OCI-LY7 (cell line): ENCODE results near the gene WDR86. TPM values are rescaled to one million over a fixed set of nuclear protein-coding genes. Genes with fewer than 3 reads are reported as not detected.

Source experiments
- BruUV-seq: library from RNA; stranded (reverse); fragments of 400-500 nt; replicated peaks from 2 replicates; lab custom pipeline; 2021; lab: Mats Ljungman, UMichigan
- CTCF ChIA-PET: fragments of 300-600 bp; sonication (Branson Sonifier 250); formaldehyde crosslinking; loops from one replicate; lab custom pipeline; 2022; ENCODE audit warnings: antibody characterized with exemption; ENCODE audit not compliant: unreplicated experiment; lab: Charles Lee
- POLR2A ChIA-PET: fragments of 300-600 bp; sonication (Branson Sonifier 250); formaldehyde crosslinking; loops from one replicate; lab custom pipeline; 2022; ENCODE audit warnings: antibody characterized with exemption; lab: Charles Lee
- DNase-seq: peaks from one replicate; pipeline ENCODE4 v3.0.0-alpha.2; 2015; ENCODE audit warnings: low spot score
- H2AFZ ChIP-seq: fragments of 200-600 bp; sonication (generic), shearing (Covaris generic); 2 replicates; pipeline ENCODE4 v1.6.1; 2014; ENCODE audit warnings: mild to moderate bottlenecking, antibody characterized with exemption, low read length, moderate library complexity
- H3K27ac ChIP-seq: fragments of 200-600 bp; sonication (generic); 2 replicates; pipeline ENCODE4 v1.5.1; 2014; ENCODE audit warnings: mixed run types, low read depth, mild to moderate bottlenecking, moderate library complexity, low read length, inconsistent platforms; ENCODE audit not compliant: poor library complexity, severe bottlenecking
- H3K36me3 ChIP-seq: fragments of 200-600 bp; sonication (generic); 2 replicates; pipeline ENCODE4 v1.6.1; 2014; ENCODE audit warnings: mild to moderate bottlenecking, antibody characterized with exemption, low read length, moderate library complexity, mixed read lengths; ENCODE audit not compliant: insufficient read depth
- H3K4me1 ChIP-seq: fragments of 200-600 bp; sonication (generic); 2 replicates; pipeline ENCODE4 v1.5.1; 2014; ENCODE audit warnings: mild to moderate bottlenecking, low read length; ENCODE audit not compliant: insufficient read depth, poor library complexity, severe bottlenecking
- H3K4me2 ChIP-seq: fragments of 200-600 bp; sonication (generic); 2 replicates; pipeline ENCODE4 v1.6.1; 2014; ENCODE audit warnings: mild to moderate bottlenecking, low read length
- H3K4me3 ChIP-seq: fragments of 200-600 bp; sonication (generic); 2 replicates; pipeline ENCODE4 v1.5.1; 2014; ENCODE audit warnings: mild to moderate bottlenecking, low read depth, low read length; ENCODE audit not compliant: poor library complexity, severe bottlenecking
- H3K79me2 ChIP-seq: fragments of 200-600 bp; sonication (generic); 2 replicates; pipeline ENCODE4 v1.6.1; 2016; ENCODE audit warnings: low read depth, mild to moderate bottlenecking, low read length, moderate library complexity, mixed read lengths; ENCODE audit not compliant: insufficient read depth
- H3K9me2 ChIP-seq: fragments of 200-600 bp; sonication (generic); 2 replicates; pipeline ENCODE4 v1.6.1; 2016; ENCODE audit warnings: mild to moderate bottlenecking, low read length, mixed read lengths; ENCODE audit not compliant: insufficient read depth
- H3K9me3 ChIP-seq: fragments of 200-600 bp; sonication (generic); 2 replicates; pipeline ENCODE4 v1.6.1; 2014; ENCODE audit warnings: mild to moderate bottlenecking, mixed run types, low read length, mixed read lengths
- H4K20me1 ChIP-seq: fragments of 200-600 bp; sonication (generic); 2 replicates; pipeline ENCODE4 v1.6.1; 2014; ENCODE audit warnings: mild to moderate bottlenecking, antibody characterized with exemption, low read length, moderate library complexity, mixed read lengths; ENCODE audit not compliant: insufficient read depth
- CTCF ChIP-seq: fragments of 200-600 bp; sonication (generic); conservative IDR thresholded peaks from 2 replicates; pipeline ENCODE4 v1.5.1; 2014; ENCODE audit warnings: mild to moderate bottlenecking, antibody characterized with exemption, low read length, moderate library complexity, mixed read lengths
- EZH2phosphoT487 ChIP-seq: fragments of 200-600 bp; sonication (generic); IDR thresholded peaks from 2 replicates; pipeline ENCODE4 v1.6.1; 2018; ENCODE audit warnings: low read depth, borderline replicate concordance, mild to moderate bottlenecking, mixed run types, antibody characterized with exemption, low read length, moderate library complexity, mixed read lengths
- intact Hi-C: fragments of 100-400 bp; cut with micrococcal nuclease; formaldehyde crosslinking; loops from one replicate; pipeline ENCODE4 v1.10.0; 2022; ENCODE audit not compliant: unreplicated experiment
- total RNA-seq, 2 experiments: library from RNA; depleted of rRNA in 1 of 2; stranded (reverse); fragments of >200 nt in 1 of 2; shearing (Covaris generic) in 1 of 2; gene quantifications; 2 replicates each; pipeline ENCODE4 v1.2.3, GENCODE V29; 2014 to 2022

WDR86 gene
- total RNA-seq, 2 experiments from 2014 or later: 0.44 to 0.51 TPM

DNA sequence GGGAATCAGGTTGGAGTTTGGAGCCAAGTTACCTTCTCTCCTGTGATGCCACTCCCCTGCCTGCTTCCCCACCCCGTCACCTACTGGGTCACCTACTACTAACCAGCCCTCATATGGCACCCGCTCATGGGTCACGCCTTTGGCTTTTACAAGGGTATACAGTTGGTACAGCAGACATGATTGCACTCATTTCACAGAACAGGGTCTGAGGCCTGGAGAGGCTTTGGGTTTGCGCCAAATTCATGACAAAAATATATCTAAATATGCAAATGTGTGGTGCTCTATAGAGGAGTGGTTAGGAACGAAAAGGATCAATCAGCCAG, 19.4 kb upstream of the WDR86 start:
- POLR2A ChIA-PET: no interaction called here
- Histone ChIP-seq H2AFZ (no peak overlapping the region), H3K4me3 (no peak overlapping the region), H3K9me3 (no peaks in the 10 kb centered on the region), H3K4me2 (no peak overlapping the region), H4K20me1 (no peaks in the 10 kb centered on the region), H3K79me2 (no peaks in the 10 kb centered on the region), H3K36me3 (no peaks in the 10 kb centered on the region), H3K27ac (no peak overlapping the region), H3K9me2 (no peaks in the 10 kb centered on the region), H3K4me1 (peaks cover 13% of the 10 kb centered on the region)
- DNase-seq: no peak
- no peak for TF ChIP-seq CTCF
- no peak for TF ChIP-seq EZH2phosphoT487
- intact Hi-C loops: no loop called here
- CTCF ChIA-PET: interaction anchor here (0.6 kb wide), 1 partner anchor 107 kb away, joined by 6 read pairs; no protein-coding TSS in a partner anchor
- no TSS peak for BruUV-seq

GRCh38 chr7:151428378-151429236, 18.8 kb upstream of the WDR86 start:
- no peak overlapping the region for H3K4me2 ChIP-seq
- H2AFZ ChIP-seq: no peak overlapping the region
- no peak overlapping the region for H3K4me3 ChIP-seq
- no peaks in the 10 kb centered on the region for H3K79me2 ChIP-seq
- no peaks in the 10 kb centered on the region for H3K9me3 ChIP-seq
- no peaks in the 10 kb centered on the region for H3K9me2 ChIP-seq
- DNase-seq: no peak
- no peaks in the 10 kb centered on the region for H4K20me1 ChIP-seq
- intact Hi-C loops: no loop called here
- POLR2A ChIA-PET: interaction anchor here (0.7 kb wide), 1 partner anchor 75 kb away, joined by 3 read pairs; no protein-coding TSS in a partner anchor
- no peaks in the 10 kb centered on the region for H3K36me3 ChIP-seq
- TF ChIP-seq EZH2phosphoT487: no peak
- TF ChIP-seq CTCF: no peak
- peaks cover 13% of the 10 kb centered on the region for H3K4me1 ChIP-seq
- CTCF ChIA-PET: no interaction called here
- no TSS peak for BruUV-seq
- no peak overlapping the region for H3K27ac ChIP-seq
